ENCODE data around the gene NELFA. TPM values are rescaled to one million over a fixed set of nuclear protein-coding genes. Genes with fewer than 3 reads are reported as not detected.

NELFA gene
- total RNA-seq, 3 donors from 2014 or later = 14.1 to 22.0 (median 18.4) TPM

DNA sequence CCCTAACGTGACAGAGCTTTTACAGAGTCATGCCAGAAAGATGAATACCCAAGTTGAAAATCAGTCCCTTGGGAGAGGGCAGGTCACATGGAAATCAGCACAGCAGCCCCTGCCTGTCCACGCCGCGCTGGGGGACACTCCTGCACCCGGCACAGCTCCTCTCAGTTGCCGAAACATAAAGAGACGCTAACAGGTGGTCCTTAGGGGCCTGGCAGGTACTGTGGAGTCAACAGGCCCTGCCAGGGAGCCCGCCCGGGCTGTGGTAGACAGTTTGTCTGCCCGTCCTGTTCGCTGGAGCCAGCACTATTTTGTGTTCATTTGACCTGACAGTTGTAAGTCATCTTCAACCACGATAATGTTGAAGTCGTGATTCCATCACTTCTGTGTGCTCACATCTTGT is 30.5 kb downstream of the NELFA start:
- Histone ChIP-seq H3K27me3 (no peaks in the 10 kb centered on the region), H3K4me1 (no peaks in the 10 kb centered on the region), H3K4me3 (no peak overlapping the region), H3K36me3 (peaks cover 9% of the 10 kb centered on the region), H3K27ac (no peak overlapping the region), H3K9me3 (no peaks in the 10 kb centered on the region)
- TF ChIP-seq POLR2A (IDR thresholded peaks at IDR 0.05) (no peak), POLR2AphosphoS5 (IDR thresholded peaks at IDR 0.05) (no peak)
- TF ChIP-seq, protein P1, sequence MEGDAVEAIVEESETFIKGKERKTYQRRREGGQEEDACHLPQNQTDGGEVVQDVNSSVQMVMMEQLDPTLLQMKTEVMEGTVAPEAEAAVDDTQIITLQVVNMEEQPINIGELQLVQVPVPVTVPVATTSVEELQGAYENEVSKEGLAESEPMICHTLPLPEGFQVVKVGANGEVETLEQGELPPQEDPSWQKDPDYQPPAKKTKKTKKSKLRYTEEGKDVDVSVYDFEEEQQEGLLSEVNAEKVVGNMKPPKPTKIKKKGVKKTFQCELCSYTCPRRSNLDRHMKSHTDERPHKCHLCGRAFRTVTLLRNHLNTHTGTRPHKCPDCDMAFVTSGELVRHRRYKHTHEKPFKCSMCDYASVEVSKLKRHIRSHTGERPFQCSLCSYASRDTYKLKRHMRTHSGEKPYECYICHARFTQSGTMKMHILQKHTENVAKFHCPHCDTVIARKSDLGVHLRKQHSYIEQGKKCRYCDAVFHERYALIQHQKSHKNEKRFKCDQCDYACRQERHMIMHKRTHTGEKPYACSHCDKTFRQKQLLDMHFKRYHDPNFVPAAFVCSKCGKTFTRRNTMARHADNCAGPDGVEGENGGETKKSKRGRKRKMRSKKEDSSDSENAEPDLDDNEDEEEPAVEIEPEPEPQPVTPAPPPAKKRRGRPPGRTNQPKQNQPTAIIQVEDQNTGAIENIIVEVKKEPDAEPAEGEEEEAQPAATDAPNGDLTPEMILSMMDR (IDR thresholded peaks at IDR 0.05) = no peak
- intact Hi-C loops (cut with DNase I; ENCODE audit: low total_unique reads) = no loop called here
- DNase-seq (ENCODE audit: low spot score in 2 of 2) = no peak

DNA sequence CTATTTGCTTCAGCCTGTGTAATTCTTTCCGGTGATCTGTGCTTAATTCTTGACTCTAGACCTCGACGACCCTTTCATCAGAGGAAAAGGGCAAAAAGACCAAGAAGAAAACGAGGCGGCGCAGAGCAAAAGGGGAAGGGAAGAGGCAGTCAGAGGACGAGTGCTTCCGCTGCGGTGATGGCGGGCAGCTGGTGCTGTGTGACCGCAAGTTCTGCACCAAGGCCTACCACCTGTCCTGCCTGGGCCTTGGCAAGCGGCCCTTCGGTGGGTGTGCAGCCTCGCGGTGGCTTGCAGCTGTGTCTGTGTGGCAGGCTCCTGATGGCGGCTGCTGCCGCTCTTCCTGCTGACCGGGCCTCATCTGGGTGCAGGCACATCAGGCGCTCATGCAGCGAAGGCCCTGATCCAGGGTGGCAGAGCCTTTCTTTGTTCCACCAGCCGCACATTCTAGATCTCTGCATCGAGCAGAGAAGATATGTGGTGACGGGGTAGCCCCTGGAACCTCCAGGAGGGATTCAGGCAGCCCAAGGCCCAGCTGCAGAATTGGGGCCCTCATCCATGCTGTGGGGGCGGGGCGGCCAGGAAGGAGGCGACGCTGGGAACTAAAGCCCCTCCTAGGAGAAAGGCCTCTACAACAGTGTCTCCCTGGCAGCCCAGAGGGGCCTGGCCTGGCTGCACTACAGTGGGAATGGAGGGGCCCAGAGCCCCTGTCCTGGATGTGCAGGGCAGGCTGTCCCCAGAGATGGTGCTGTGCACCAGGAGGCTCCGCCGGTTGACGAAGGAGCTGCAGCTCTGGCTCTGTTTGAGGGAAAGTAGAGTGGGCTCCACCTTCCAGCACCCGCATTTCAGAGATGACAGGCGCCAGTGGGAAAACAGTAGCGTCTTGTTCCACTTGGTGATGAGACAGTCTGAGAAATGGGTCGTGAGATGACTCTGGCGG is 32.1 kb downstream of the NELFA start:
- no peak overlapping the region for H3K4me3 ChIP-seq
- no peaks in the 10 kb centered on the region for H3K9me3 ChIP-seq
- H3K27me3 ChIP-seq = no peaks in the 10 kb centered on the region
- peaks cover 6% of the 10 kb centered on the region for H3K36me3 ChIP-seq
- H3K27ac ChIP-seq = no peak overlapping the region
- no peak for TF ChIP-seq POLR2A (IDR thresholded peaks at IDR 0.05)
- TF ChIP-seq, protein P1 (IDR thresholded peaks at IDR 0.05) = no peak
- TF ChIP-seq POLR2AphosphoS5 (IDR thresholded peaks at IDR 0.05) = no peak
- intact Hi-C loops (cut with DNase I; ENCODE audit: low total_unique reads) = no loop called here
- H3K4me1 ChIP-seq = no peaks in the 10 kb centered on the region
- no peak for DNase-seq (ENCODE audit: low spot score in 2 of 2)

DNA sequence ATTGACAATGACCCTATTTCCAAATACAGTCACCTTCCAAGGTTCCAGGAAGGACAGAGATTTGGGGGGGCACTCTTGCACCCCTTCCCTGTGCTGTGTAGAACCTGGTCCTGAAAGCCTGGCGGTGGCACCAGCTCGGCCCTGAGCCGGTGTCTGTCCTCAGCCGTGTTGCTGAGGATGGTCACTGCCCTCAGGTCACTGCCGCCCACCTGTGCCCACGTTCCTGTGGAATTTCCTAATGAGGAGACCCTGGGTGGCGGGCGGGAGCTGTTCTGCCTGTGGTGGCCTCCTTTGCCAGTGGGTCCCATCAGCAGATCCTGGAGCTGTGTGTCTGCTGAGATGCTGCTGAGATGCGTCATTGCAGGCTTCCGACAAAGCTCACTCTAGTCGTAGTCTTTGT is 32.9 kb downstream of the NELFA start:
- DNase-seq (ENCODE audit: low spot score in 2 of 2) = no peak
- Histone ChIP-seq H3K9me3 (no peaks in the 10 kb centered on the region), H3K4me1 (no peaks in the 10 kb centered on the region), H3K36me3 (peaks cover 6% of the 10 kb centered on the region), H3K27ac (no peak overlapping the region), H3K27me3 (no peaks in the 10 kb centered on the region), H3K4me3 (no peak overlapping the region)
- intact Hi-C loops (cut with DNase I; ENCODE audit: low total_unique reads) = no loop called here
- TF ChIP-seq POLR2AphosphoS5 (IDR thresholded peaks at IDR 0.05) = no peak
- no peak for TF ChIP-seq POLR2A (IDR thresholded peaks at IDR 0.05)
- TF ChIP-seq, protein P1 (IDR thresholded peaks at IDR 0.05) = no peak

DNA sequence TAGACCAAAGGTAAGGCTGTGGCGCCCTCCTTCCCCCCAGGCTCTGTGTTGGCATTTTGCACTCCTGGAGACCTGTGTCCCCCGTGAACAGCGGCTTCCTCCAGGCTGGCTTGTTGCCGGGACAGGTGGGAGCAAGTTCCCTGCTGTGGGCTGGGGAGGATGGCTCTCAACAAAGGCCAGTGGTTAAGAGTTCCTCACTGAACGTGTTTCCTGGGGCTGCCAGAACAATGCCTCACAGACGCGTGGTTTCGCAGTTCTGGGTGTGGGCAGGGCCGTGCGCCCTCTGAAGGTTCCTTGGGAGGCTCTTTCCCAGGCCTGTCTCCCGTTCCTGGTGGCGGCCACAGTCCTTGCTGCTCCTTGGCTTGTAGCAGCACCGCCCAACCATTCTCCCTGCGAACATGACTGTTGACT is 33.4 kb downstream of the NELFA start:
- intact Hi-C loops (cut with DNase I; ENCODE audit: low total_unique reads) = no loop called here
- H3K9me3 ChIP-seq = no peaks in the 10 kb centered on the region
- TF ChIP-seq, protein P1 (IDR thresholded peaks at IDR 0.05) = no peak
- no peak for DNase-seq (ENCODE audit: low spot score in 2 of 2)
- H3K4me3 ChIP-seq = no peak overlapping the region
- H3K27ac ChIP-seq = no peak overlapping the region
- H3K4me1 ChIP-seq = no peaks in the 10 kb centered on the region
- H3K27me3 ChIP-seq = no peaks in the 10 kb centered on the region
- peaks cover 6% of the 10 kb centered on the region for H3K36me3 ChIP-seq

DNA sequence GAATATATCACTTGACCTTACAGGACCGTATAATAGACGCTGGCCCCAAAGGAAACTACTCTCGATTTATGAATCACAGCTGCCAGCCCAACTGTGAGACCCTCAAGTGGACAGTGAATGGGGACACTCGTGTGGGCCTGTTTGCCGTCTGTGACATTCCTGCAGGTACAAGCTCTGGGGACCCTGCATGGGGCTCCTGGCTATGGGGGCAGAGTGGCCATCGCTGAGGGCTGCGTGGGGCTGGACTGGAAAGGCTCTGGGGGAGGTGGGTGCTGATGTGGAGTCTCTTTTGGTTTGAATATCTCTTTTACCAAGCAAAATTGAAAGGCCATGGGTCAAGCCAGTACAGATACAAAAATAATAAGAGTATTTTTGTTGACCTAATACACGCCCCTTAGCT is 33.9 kb downstream of the NELFA start:
- H3K27me3 ChIP-seq = no peaks in the 10 kb centered on the region
- peaks cover 6% of the 10 kb centered on the region for H3K36me3 ChIP-seq
- H3K27ac ChIP-seq = no peak overlapping the region
- DNase-seq (ENCODE audit: low spot score in 2 of 2) = no peak
- intact Hi-C loops (cut with DNase I; ENCODE audit: low total_unique reads) = no loop called here
- no peak overlapping the region for H3K4me3 ChIP-seq
- H3K4me1 ChIP-seq = no peaks in the 10 kb centered on the region
- H3K9me3 ChIP-seq = no peaks in the 10 kb centered on the region
- TF ChIP-seq, protein P1 (IDR thresholded peaks at IDR 0.05) = no peak
- TF ChIP-seq POLR2AphosphoS5 (IDR thresholded peaks at IDR 0.05) = no peak
- no peak for TF ChIP-seq POLR2A (IDR thresholded peaks at IDR 0.05)

Data from breast epithelium (tissue), 4 donors.